ENCODE data around the gene DDX11.
"Not testable (repeated sequence)": the region's sequence is repeated elsewhere in the genome, so short reads cannot be mapped to it uniquely, and the experiment has no call there.

- TF ChIP-seq CTCF (conservative IDR thresholded peaks at IDR 0.05; ENCODE audit: low read depth, low read length); EZH2phosphoT487 (IDR thresholded peaks at IDR 0.05; ENCODE audit: borderline replicate concordance, low read length); EZH2 (IDR thresholded peaks at IDR 0.05; ENCODE audit: low read length, unreplicated experiment): not testable (repeated sequence)
Measured at GRCh38 chr12:31103561-31103975, 29.9 kb downstream of the DDX11 start.

Data from PC-3 (cell line).